Spleen (tissue), 7 donors: ENCODE data around the gene TNPO2.

ENCODE experiments used
- CTCF ChIP-seq, 11 experiments: fragments of 200-600 bp in 7 of 11; fragments of 450-650 bp in 4 of 11; sonication (generic) in 4 of 11; IDR thresholded peaks in 8 of 11; conservative IDR thresholded peaks in 3 of 11; 1 replicate in 7 of 11; 2 replicates in 4 of 11; pipeline versions ENCODE4 v1.4.0 to v1.8.0; 2016 to 2021; ENCODE audit warnings: antibody characterized with exemption in 11 of 11, inconsistent platforms in 4 of 11, mild to moderate bottlenecking in 1 of 11
- POLR2A ChIP-seq, 3 donors: fragments of 450-650 bp; IDR thresholded peaks; one replicate each; pipeline ENCODE4 v1.5.1; 2017; ENCODE audit warnings: antibody characterized with exemption in 3 of 3, mild to moderate bottlenecking in 1 of 3
- donor health status: DM: no; HTN: no; CAD: no; lungs with moderate emphysema.
- donor health status: DM: no; HTN: no; CAD: no.
- donor health status: DM: no; HTN: no; CAD: no.

GRCh38 chr19:12759686-12760085 lies 36.0 kb upstream of the TNPO2 start:
- TF ChIP-seq CTCF (IDR thresholded peaks at IDR 0.05 in 8 of 11, conservative IDR thresholded peaks at IDR 0.05 in 3 of 11) (no peak), POLR2A (IDR thresholded peaks at IDR 0.05) (no peak)
